Lung microvascular endothelial cell (primary cell): ENCODE results near the gene TOMT. TPM values are rescaled to one million over a fixed set of nuclear protein-coding genes. Genes with fewer than 3 reads are reported as not detected.

Experiments used
- DNase-seq, 2 donors: peaks; one replicate each; pipeline versions ENCODE4 v3.0.0 to v3.0.0-alpha.2; 2010; ENCODE audit warnings: low read depth in 2 of 2
- total RNA-seq: library from RNA; depleted of rRNA; stranded (reverse); fragments of >200 nt; gene quantifications from 2 replicates; pipeline ENCODE4 v1.2.1, GENCODE V29; 2014

TOMT gene
- total RNA-seq = 0.20 TPM in 1 of 2 replicates, not detected in the other

- no peak for DNase-seq
These were observed at the start of gene TOMT for GRCh38 chr11:72105888-72106287. Gene TOMT, plus strand, starts transcription at chr11:72105924. Its CDS starts 28 bp downstream, at chr11:72105952.

GRCh38 chr11:72058416-72059034, 47.2 kb upstream of the TOMT start:
- no peak for DNase-seq

GRCh38 chr11:72061739-72062396, 43.9 kb upstream of the TOMT start:
- no peak for DNase-seq

- DNase-seq = no peak
These were observed 38.9 kb upstream of the TOMT start for GRCh38 chr11:72066855-72067254.

GRCh38 chr11:72067266-72067665, 38.5 kb upstream of the TOMT start:
- peak in 1 of 2 donors; percentile 67 for DNase-seq

- DNase-seq = no peak
These were observed 38.0 kb upstream of the TOMT start for GRCh38 chr11:72067676-72068075.

- DNase-seq = no peak
These were observed 36.5 kb upstream of the TOMT start for GRCh38 chr11:72069200-72069599.

- peak; percentile 53 to 85 for DNase-seq
These were observed 35.9 kb upstream of the TOMT start for GRCh38 chr11:72069787-72070251.

- no peak for DNase-seq
These were observed 35.2 kb upstream of the TOMT start for GRCh38 chr11:72070491-72070890.

- peak in 1 of 2 donors; percentile 85 for DNase-seq
These were observed 33.4 kb upstream of the TOMT start for GRCh38 chr11:72072348-72072747.

- no peak for DNase-seq
These were observed 30.6 kb upstream of the TOMT start for GRCh38 chr11:72075109-72075508.

GRCh38 chr11:72075756-72076155, 30.0 kb upstream of the TOMT start:
- no peak for DNase-seq

- no peak for DNase-seq
These were observed 27.2 kb upstream of the TOMT start for GRCh38 chr11:72078477-72078876.

- peak in 1 of 2 donors; percentile 18 for DNase-seq
These were observed 25.9 kb upstream of the TOMT start for GRCh38 chr11:72079819-72080325.

GRCh38 chr11:72080326-72081183, 25.2 kb upstream of the TOMT start, which contains the start of the genes LRRC51 and NUMA1:
Gene LRRC51, plus strand, starts transcription at chr11:72080850. Its CDS starts 8,234 bp downstream, at chr11:72089084.
Gene NUMA1, minus strand, starts transcription at chr11:72080542. Its CDS starts 44,599 bp downstream, at chr11:72035943.
- DNase-seq = peak; percentile 100

GRCh38 chr11:72081184-72081644, 24.5 kb upstream of the TOMT start:
- no peak for DNase-seq

GRCh38 chr11:72081821-72082453, 23.8 kb upstream of the TOMT start:
- DNase-seq = peak in 1 of 2 donors; percentile 32

- DNase-seq = no peak
These were observed 22.3 kb upstream of the TOMT start for GRCh38 chr11:72083414-72083813.

- peak in 1 of 2 donors; percentile 58 for DNase-seq
These were observed 21.6 kb upstream of the TOMT start for GRCh38 chr11:72084076-72084475.

- no peak for DNase-seq
These were observed 20.8 kb upstream of the TOMT start for GRCh38 chr11:72084965-72085364.
